Smooth muscle cell (in vitro differentiated cells): ENCODE data around the gene FANCI. TPM values are rescaled to one million over a fixed set of nuclear protein-coding genes. Genes with fewer than 3 reads are reported as not detected.

Source experiments
- DNase-seq: peaks from one replicate; lab custom pipeline; 2025; ENCODE audit not compliant: unreplicated experiment; lab: John Stamatoyannopoulos, UW
- H2AFZ ChIP-seq: fragments of 200-600 bp; sonication (generic); 2 replicates; pipeline ENCODE4 v1.6.0; 2016; ENCODE audit warnings: antibody characterized with exemption, low read depth, mild to moderate bottlenecking
- H3F3A ChIP-seq: fragments of 200-600 bp; sonication (generic); 2 replicates; pipeline ENCODE4 v1.6.0; 2017; ENCODE audit warnings: antibody characterized with exemption, low read depth
- H3K27ac ChIP-seq: fragments of 200-600 bp; sonication (generic); 2 replicates; pipeline ENCODE4 v1.5.1; 2016; ENCODE audit warnings: low read depth, mild to moderate bottlenecking
- H3K27me3 ChIP-seq: fragments of 200-600 bp; sonication (generic); 2 replicates; pipeline ENCODE4 v1.6.1; 2016; ENCODE audit warnings: low read depth, mild to moderate bottlenecking
- H3K36me3 ChIP-seq: fragments of 200-600 bp; sonication (generic); 2 replicates; pipeline ENCODE4 v1.5.1; 2016; ENCODE audit warnings: low read depth
- H3K4me1 ChIP-seq: fragments of 200-600 bp; sonication (generic); 2 replicates; pipeline ENCODE4 v1.5.1; 2016; ENCODE audit warnings: low read depth
- H3K4me2 ChIP-seq: fragments of 200-600 bp; sonication (generic); 2 replicates; pipeline ENCODE4 v1.6.0; 2016; ENCODE audit warnings: mild to moderate bottlenecking
- H3K4me3 ChIP-seq: fragments of 200-600 bp; sonication (generic); 2 replicates; pipeline ENCODE4 v1.5.1; 2016; ENCODE audit warnings: mild to moderate bottlenecking
- H3K79me2 ChIP-seq: fragments of 200-600 bp; sonication (generic); 2 replicates; pipeline ENCODE4 v1.6.0; 2016; ENCODE audit warnings: low read depth, mild to moderate bottlenecking
- H3K9ac ChIP-seq: fragments of 200-600 bp; sonication (generic); 2 replicates; pipeline ENCODE4 v1.6.0; 2016; ENCODE audit warnings: low read depth
- H3K9me3 ChIP-seq: fragments of 200-600 bp; sonication (generic); replicated peaks from 2 replicates; pipeline ENCODE4 v1.5.1; 2016; ENCODE audit warnings: low read depth
- H4K20me1 ChIP-seq: fragments of 200-600 bp; sonication (generic); 2 replicates; pipeline ENCODE4 v1.6.0; 2016; ENCODE audit warnings: low read depth
- WGBS: methylation state at CpG from one replicate; pipeline ENCODE4 v1.1.7; 2016; ENCODE audit warnings: low lambda C conversion rate; 5-methylcytosine and 5-hydroxymethylcytosine counted together
- polyA plus RNA-seq: library from polyadenylated mRNA; unstranded; fragments of >200 nt; fragmentation: Nextera tagmentation; extraction: Ambion mirVana; gene quantifications from 2 replicates; pipeline ENCODE4 v1.2.1, GENCODE V29; 2016
- total RNA-seq: library from RNA; depleted of rRNA; stranded (reverse); fragments of >200 nt; gene quantifications from 2 replicates; pipeline ENCODE4 v1.2.3, GENCODE V29; 2014
- TF ChIP-seq, protein P1 (sequence below): fragments of 200-600 bp; sonication (generic); IDR thresholded peaks from 2 replicates; pipeline ENCODE4 v1.5.1; 2017; ENCODE audit warnings: borderline replicate concordance, mild to moderate bottlenecking, antibody characterized with exemption; ENCODE audit not compliant: insufficient read depth, poor library complexity, severe bottlenecking

The FANCI gene
- total and polyA plus RNA-seq, 2 experiments from 2014 or later, result 7.0 to 13.8 TPM

- H3K9ac ChIP-seq, result no peak overlapping the region
- no peak overlapping the region for H2AFZ ChIP-seq
- H3K4me1 ChIP-seq, result peaks cover 4% of the 10 kb centered on the region
- TF ChIP-seq, protein P1, sequence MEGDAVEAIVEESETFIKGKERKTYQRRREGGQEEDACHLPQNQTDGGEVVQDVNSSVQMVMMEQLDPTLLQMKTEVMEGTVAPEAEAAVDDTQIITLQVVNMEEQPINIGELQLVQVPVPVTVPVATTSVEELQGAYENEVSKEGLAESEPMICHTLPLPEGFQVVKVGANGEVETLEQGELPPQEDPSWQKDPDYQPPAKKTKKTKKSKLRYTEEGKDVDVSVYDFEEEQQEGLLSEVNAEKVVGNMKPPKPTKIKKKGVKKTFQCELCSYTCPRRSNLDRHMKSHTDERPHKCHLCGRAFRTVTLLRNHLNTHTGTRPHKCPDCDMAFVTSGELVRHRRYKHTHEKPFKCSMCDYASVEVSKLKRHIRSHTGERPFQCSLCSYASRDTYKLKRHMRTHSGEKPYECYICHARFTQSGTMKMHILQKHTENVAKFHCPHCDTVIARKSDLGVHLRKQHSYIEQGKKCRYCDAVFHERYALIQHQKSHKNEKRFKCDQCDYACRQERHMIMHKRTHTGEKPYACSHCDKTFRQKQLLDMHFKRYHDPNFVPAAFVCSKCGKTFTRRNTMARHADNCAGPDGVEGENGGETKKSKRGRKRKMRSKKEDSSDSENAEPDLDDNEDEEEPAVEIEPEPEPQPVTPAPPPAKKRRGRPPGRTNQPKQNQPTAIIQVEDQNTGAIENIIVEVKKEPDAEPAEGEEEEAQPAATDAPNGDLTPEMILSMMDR, result no peak
- no peaks in the 10 kb centered on the region for H3K9me3 ChIP-seq
- no peak overlapping the region for H3K4me3 ChIP-seq
- DNase-seq, result no peak
- no peaks in the 10 kb centered on the region for H3K36me3 ChIP-seq
- WGBS, result 89% methylated on average over 4 of the region's 4 CpGs
- H4K20me1 ChIP-seq, result no peaks in the 10 kb centered on the region
- H3F3A ChIP-seq, result no peaks in the 10 kb centered on the region
- H3K79me2 ChIP-seq, result no peaks in the 10 kb centered on the region
- peaks cover 39% of the 10 kb centered on the region for H3K27me3 ChIP-seq
- H3K27ac ChIP-seq, result no peak overlapping the region
- H3K4me2 ChIP-seq, result no peak overlapping the region
Measured at GRCh38 chr15:89345248-89345647, 101.5 kb downstream of the FANCI start.

DNA sequence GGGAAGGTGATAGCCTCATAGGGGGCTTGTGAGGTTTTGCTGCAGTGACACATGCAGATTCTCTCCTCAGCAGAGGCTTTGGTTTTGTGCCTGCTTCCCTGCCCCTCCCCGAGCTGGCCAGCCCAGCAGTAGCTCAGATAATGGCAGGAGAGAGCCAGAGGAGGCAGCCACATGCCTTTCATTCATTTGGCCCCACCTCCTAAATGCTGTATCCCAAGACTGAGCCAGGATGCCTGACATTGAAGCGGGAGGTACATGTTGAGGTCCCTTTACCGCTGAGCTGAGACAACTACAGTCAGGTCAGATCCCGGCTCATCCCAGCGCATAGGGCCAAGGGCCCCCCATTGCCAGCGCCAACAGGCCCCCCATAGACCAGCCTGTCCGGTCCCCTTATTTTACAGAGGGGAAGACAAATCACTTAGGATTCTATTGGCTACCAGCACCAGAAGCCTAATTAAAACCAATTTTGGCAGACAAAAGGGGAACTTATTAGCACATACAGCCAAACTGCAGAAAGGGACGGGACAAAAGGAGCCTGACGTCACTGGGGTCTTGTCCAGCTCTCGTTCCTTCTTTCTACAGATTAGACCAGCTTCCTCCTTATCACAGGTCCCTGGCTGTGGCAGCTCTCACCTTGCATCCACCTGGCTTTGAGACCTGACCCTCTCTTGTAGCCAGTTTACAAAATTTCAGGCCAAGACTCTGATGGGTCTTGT, 102.9 kb downstream of the FANCI start:
- H2AFZ ChIP-seq, result no peak overlapping the region
- no peaks in the 10 kb centered on the region for H3F3A ChIP-seq
- H4K20me1 ChIP-seq, result no peaks in the 10 kb centered on the region
- no peaks in the 10 kb centered on the region for H3K36me3 ChIP-seq
- H3K4me3 ChIP-seq, result no peak overlapping the region
- H3K79me2 ChIP-seq, result no peaks in the 10 kb centered on the region
- H3K27ac ChIP-seq, result no peak overlapping the region
- H3K27me3 ChIP-seq, result peaks cover 31% of the 10 kb centered on the region
- H3K4me1 ChIP-seq, result peaks cover 4% of the 10 kb centered on the region
- H3K9ac ChIP-seq, result no peak overlapping the region
- DNase-seq, result no peak
- TF ChIP-seq, protein P1, result no peak
- no peaks in the 10 kb centered on the region for H3K9me3 ChIP-seq
- 60% methylated on average over 10 of the region's 10 CpGs for WGBS
- no peak overlapping the region for H3K4me2 ChIP-seq

GRCh38 chr15:89349206-89349558, 105.4 kb downstream of the FANCI start:
- Histone ChIP-seq H3F3A (no peaks in the 10 kb centered on the region), H3K4me3 (no peak overlapping the region), H3K27ac (no peak overlapping the region), H2AFZ (no peak overlapping the region), H3K4me1 (peaks cover 4% of the 10 kb centered on the region), H3K27me3 (peaks cover 51% of the 10 kb centered on the region), H3K79me2 (no peaks in the 10 kb centered on the region), H3K36me3 (no peaks in the 10 kb centered on the region), H3K9me3 (no peaks in the 10 kb centered on the region), H3K4me2 (no peak overlapping the region), H4K20me1 (no peaks in the 10 kb centered on the region), H3K9ac (no peak overlapping the region)
- WGBS, result 79% methylated on average over 5 of the region's 5 CpGs
- TF ChIP-seq, protein P1, result no peak
- DNase-seq, result no peak

DNA sequence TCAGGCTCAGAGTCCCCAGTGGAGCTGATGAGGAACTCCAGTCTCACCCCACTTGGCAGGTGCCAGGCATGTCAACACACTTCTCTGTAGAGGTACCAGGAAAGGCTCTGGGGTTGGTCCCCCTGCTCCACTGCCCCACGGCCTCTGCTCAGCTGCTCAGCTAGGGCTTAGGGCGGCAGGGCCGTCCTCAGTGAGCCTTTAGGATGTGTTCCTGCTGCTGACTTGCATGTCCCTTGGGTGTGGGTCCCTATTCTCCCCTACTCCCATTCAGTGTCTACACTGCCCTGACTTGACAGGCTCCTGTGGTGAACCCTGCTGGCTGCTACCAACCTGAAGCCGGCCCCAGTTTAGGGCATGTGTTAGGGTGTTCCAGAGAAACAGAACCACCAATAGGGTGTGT, 108.7 kb downstream of the FANCI start:
- no peak overlapping the region for H2AFZ ChIP-seq
- H3K36me3 ChIP-seq, result no peaks in the 10 kb centered on the region
- H3K27me3 ChIP-seq, result peaks cover 72% of the 10 kb centered on the region
- DNase-seq, result no peak
- no peaks in the 10 kb centered on the region for H3K4me1 ChIP-seq
- H3F3A ChIP-seq, result no peaks in the 10 kb centered on the region
- TF ChIP-seq, protein P1, result no peak
- H3K4me3 ChIP-seq, result no peak overlapping the region
- WGBS, result 80% methylated on average over 4 of the region's 4 CpGs
- H3K79me2 ChIP-seq, result no peaks in the 10 kb centered on the region
- H3K9me3 ChIP-seq, result no peaks in the 10 kb centered on the region
- H3K27ac ChIP-seq, result no peak overlapping the region
- no peaks in the 10 kb centered on the region for H4K20me1 ChIP-seq
- no peak overlapping the region for H3K4me2 ChIP-seq
- no peak overlapping the region for H3K9ac ChIP-seq
